ENCODE results near the gene ACVR2A. TPM values are rescaled to one million over a fixed set of nuclear protein-coding genes. Genes with fewer than 3 reads are reported as not detected.
A peak's percentile ranks its signal among the peaks of the same experiment; 100 is the strongest.

The ACVR2A gene
- total and polyA plus RNA-seq, 4 experiments from 2014 or later: 8.4 to 22.9 (median 15.7) TPM

GRCh38 chr2:147826278-147827087 is 18.3 kb upstream of the ACVR2A start:
- Mint-ChIP-seq H3K27me3 (no peaks in the 10 kb centered on the region), H3K9me3 (peaks cover 0 to 18% (median 7%) of the 10 kb centered on the region in 8 donors), H3K4me1 (no peaks in the 10 kb centered on the region), H3K4me3 (no peak overlapping the region), H3K36me3 (peaks cover 0 to 4% of the 10 kb centered on the region in 2 donors), H3K27ac (no peak overlapping the region)
- ChIA-PET CTCF (ENCODE audit: partially characterized antibody) (no interaction called here), POLR2A (ENCODE audit: partially characterized antibody) (interaction anchor here (1.0 kb wide), 1 partner anchor 17 kb away, joined by 3 read pairs; no protein-coding TSS in a partner anchor)
- no peak for DNase-seq
- Histone ChIP-seq H3K27me3 (ENCODE audit: insufficient read depth, low read length) (no peaks in the 10 kb centered on the region), H3K27ac (ENCODE audit: low read depth, low read length) (no peak overlapping the region), H3K36me3 (ENCODE audit: insufficient read depth, low read length) (no peaks in the 10 kb centered on the region), H3K4me3 (ENCODE audit: low read length in 2 of 2) (no peak overlapping the region), H3K9me3 (ENCODE audit: control insufficient read depth in 1 of 2, low read length in 2 of 2) (no peaks in the 10 kb centered on the region), H3K4me1 (ENCODE audit: insufficient read depth, low read length) (no peaks in the 10 kb centered on the region)
- intact Hi-C loops (cut with micrococcal nuclease): no loop called here

- peaks cover 0 to 4% of the 10 kb centered on the region in 2 donors for H3K36me3 Mint-ChIP-seq
- POLR2A ChIA-PET (ENCODE audit: partially characterized antibody): no interaction called here
- intact Hi-C loops (cut with micrococcal nuclease): no loop called here
Measured at GRCh38 chr2:147827088-147827375, 17.8 kb upstream of the ACVR2A start.

GRCh38 chr2:147829106-147829505 is 15.7 kb upstream of the ACVR2A start:
- Mint-ChIP-seq H3K9me3 (peaks cover 0 to 3% (median 0%) of the 10 kb centered on the region in 8 donors), H3K4me1 (no peaks in the 10 kb centered on the region), H3K36me3 (no peaks in the 10 kb centered on the region), H3K27ac (no peak overlapping the region), H3K27me3 (peaks cover 0 to 1% of the 10 kb centered on the region in 2 donors), H3K4me3 (no peak overlapping the region)
- no peak for DNase-seq
- no peaks in the 10 kb centered on the region for H3K9me3 ChIP-seq (ENCODE audit: control insufficient read depth in 1 of 2, low read length in 2 of 2)
- intact Hi-C loops (cut with micrococcal nuclease): no loop called here
- H3K27me3 ChIP-seq (ENCODE audit: insufficient read depth, low read length): no peaks in the 10 kb centered on the region
- no peaks in the 10 kb centered on the region for H3K4me1 ChIP-seq (ENCODE audit: insufficient read depth, low read length)
- ChIA-PET CTCF (ENCODE audit: partially characterized antibody) (no interaction called here), POLR2A (ENCODE audit: partially characterized antibody) (no interaction called here)
- no peak overlapping the region for H3K27ac ChIP-seq (ENCODE audit: low read depth, low read length)
- no peak overlapping the region for H3K4me3 ChIP-seq (ENCODE audit: low read length in 2 of 2)
- no peaks in the 10 kb centered on the region for H3K36me3 ChIP-seq (ENCODE audit: insufficient read depth, low read length)

More at GRCh38 chr2:147827088-147827375, 17.8 kb upstream of the ACVR2A start:
- peaks cover 0 to 18% (median 7%) of the 10 kb centered on the region in 8 donors for H3K9me3 Mint-ChIP-seq
- no peak overlapping the region for H3K27ac ChIP-seq (ENCODE audit: low read depth, low read length)
- H3K4me1 ChIP-seq (ENCODE audit: insufficient read depth, low read length): no peaks in the 10 kb centered on the region
- H3K9me3 ChIP-seq (ENCODE audit: control insufficient read depth in 1 of 2, low read length in 2 of 2): no peaks in the 10 kb centered on the region
- no peaks in the 10 kb centered on the region for H3K4me1 Mint-ChIP-seq
- no peaks in the 10 kb centered on the region for H3K27me3 ChIP-seq (ENCODE audit: insufficient read depth, low read length)
- CTCF ChIA-PET (ENCODE audit: partially characterized antibody): no interaction called here
- H3K27ac Mint-ChIP-seq: peak overlapping the region in 1 of 7 donors; percentile 36
- H3K27me3 Mint-ChIP-seq: no peaks in the 10 kb centered on the region
- DNase-seq: no peak
- H3K36me3 ChIP-seq (ENCODE audit: insufficient read depth, low read length): no peaks in the 10 kb centered on the region
- H3K4me3 ChIP-seq (ENCODE audit: low read length in 2 of 2): no peak overlapping the region
- H3K4me3 Mint-ChIP-seq: no peak overlapping the region

- no peaks in the 10 kb centered on the region for H3K27me3 ChIP-seq (ENCODE audit: insufficient read depth, low read length)
- Mint-ChIP-seq H3K36me3 (no peaks in the 10 kb centered on the region), H3K4me1 (no peaks in the 10 kb centered on the region), H3K27me3 (peaks cover 5% of the 10 kb centered on the region in 2 donors), H3K9me3 (no peaks in the 10 kb centered on the region), H3K4me3 (no peak overlapping the region), H3K27ac (no peak overlapping the region)
- H3K4me3 ChIP-seq (ENCODE audit: low read length in 2 of 2): no peak overlapping the region
- H3K4me1 ChIP-seq (ENCODE audit: insufficient read depth, low read length): no peaks in the 10 kb centered on the region
- intact Hi-C loops (cut with micrococcal nuclease): no loop called here
- no peaks in the 10 kb centered on the region for H3K36me3 ChIP-seq (ENCODE audit: insufficient read depth, low read length)
- DNase-seq: no peak
- POLR2A ChIA-PET (ENCODE audit: partially characterized antibody): interaction anchor here (0.7 kb wide), 1 partner anchor 8 kb away, joined by 3 read pairs; the partner anchor contains the start of gene ACVR2A
- CTCF ChIA-PET (ENCODE audit: partially characterized antibody): no interaction called here
- H3K9me3 ChIP-seq (ENCODE audit: control insufficient read depth in 1 of 2, low read length in 2 of 2): no peaks in the 10 kb centered on the region
- no peak overlapping the region for H3K27ac ChIP-seq (ENCODE audit: low read depth, low read length)
Measured at GRCh38 chr2:147836099-147836498, 8.7 kb upstream of the ACVR2A start.

GRCh38 chr2:147843391-147843863 is 1.4 kb upstream of the ACVR2A start:
- peaks cover 3 to 7% of the 10 kb centered on the region in 2 donors for H3K27me3 Mint-ChIP-seq
- Histone ChIP-seq H3K4me1 (ENCODE audit: insufficient read depth, low read length) (peaks cover 35% of the 10 kb centered on the region), H3K9me3 (ENCODE audit: control insufficient read depth in 1 of 2, low read length in 2 of 2) (no peaks in the 10 kb centered on the region), H3K36me3 (ENCODE audit: insufficient read depth, low read length) (no peaks in the 10 kb centered on the region), H3K27ac (ENCODE audit: low read depth, low read length) (peak overlapping the region; percentile 51), H3K4me3 (ENCODE audit: low read length in 2 of 2) (peak overlapping the region; percentile 5 to 74), H3K27me3 (ENCODE audit: insufficient read depth, low read length) (no peaks in the 10 kb centered on the region)
- peak overlapping the region; percentile 82 to 97 (median 89) for H3K4me3 Mint-ChIP-seq
- peaks cover 0 to 4% (median 0%) of the 10 kb centered on the region in 8 donors for H3K9me3 Mint-ChIP-seq
- peaks cover 0 to 11% of the 10 kb centered on the region in 2 donors for H3K36me3 Mint-ChIP-seq
- intact Hi-C loops (cut with micrococcal nuclease): loop anchor here (10.0 kb wide), 2 partner anchors 349 to 1031 kb away; partner anchors contain the start of gene KIF5C
- ChIA-PET POLR2A (ENCODE audit: partially characterized antibody) (interaction anchor here (0.6 to 3.8 kb wide), 8 partner anchors 13 to 546 kb away, joined by 3 to 34 read pairs (median 4); partner anchors contain the start of genes MBD5 and ORC4), CTCF (ENCODE audit: partially characterized antibody) (interaction anchor here (0.7 to 1.4 kb wide), 7 partner anchors 68 to 761 kb away, joined by 3 to 5 read pairs (median 3); no protein-coding TSS in a partner anchor)
- H3K4me1 Mint-ChIP-seq: peaks cover 21 to 48% (median 35%) of the 10 kb centered on the region in 4 donors
- peak overlapping the region in 6 of 7 donors; percentile 69 to 99 (median 86) for H3K27ac Mint-ChIP-seq
- peak in 3 of 5 donors; percentile 14 to 43 (median 42) for DNase-seq

GRCh38 chr2:147843864-147844696 is 749 bp upstream of the ACVR2A start:
- H3K9me3 ChIP-seq (ENCODE audit: control insufficient read depth in 1 of 2, low read length in 2 of 2): no peaks in the 10 kb centered on the region
- H3K27me3 ChIP-seq (ENCODE audit: insufficient read depth, low read length): no peaks in the 10 kb centered on the region
- Mint-ChIP-seq H3K27me3 (peaks cover 3 to 5% of the 10 kb centered on the region in 2 donors), H3K4me1 (peaks cover 23 to 50% (median 36%) of the 10 kb centered on the region in 4 donors), H3K4me3 (peak overlapping the region; percentile 93 to 99 (median 97)), H3K27ac (peak overlapping the region; percentile 78 to 99 (median 87)), H3K9me3 (peaks cover 0 to 4% (median 0%) of the 10 kb centered on the region in 8 donors), H3K36me3 (peaks cover 0 to 11% of the 10 kb centered on the region in 2 donors)
- CTCF ChIA-PET (ENCODE audit: partially characterized antibody): interaction anchor here (0.7 to 1.4 kb wide), 7 partner anchors 68 to 761 kb away, joined by 3 to 5 read pairs (median 3); no protein-coding TSS in a partner anchor
- peak overlapping the region; percentile 51 for H3K27ac ChIP-seq (ENCODE audit: low read depth, low read length)
- intact Hi-C loops (cut with micrococcal nuclease): loop anchor here (1.0 to 10.0 kb wide), 9 partner anchors 67 to 1031 kb away; partner anchors contain the start of genes KIF5C, MBD5 and ORC4
- peak overlapping the region; percentile 49 to 74 for H3K4me3 ChIP-seq (ENCODE audit: low read length in 2 of 2)
- H3K4me1 ChIP-seq (ENCODE audit: insufficient read depth, low read length): peaks cover 38% of the 10 kb centered on the region
- POLR2A ChIA-PET (ENCODE audit: partially characterized antibody): interaction anchor here (0.6 to 3.8 kb wide), 12 partner anchors 8 to 555 kb away, joined by 3 to 34 read pairs (median 4); partner anchors contain the start of genes MBD5 and ORC4
- peak; percentile 87 to 91 (median 88) for DNase-seq
- no peaks in the 10 kb centered on the region for H3K36me3 ChIP-seq (ENCODE audit: insufficient read depth, low read length)
